GM12865 (cell line): Measurements from ENCODE around the gene PPIA.

ENCODE experiments used
- DNase-seq: peaks from one replicate; pipeline ENCODE4 v3.0.0; 2010; ENCODE audit warnings: low read depth
- H3K4me3 ChIP-seq: 2 replicates; pipeline ENCODE4 v1.5.1; 2011; ENCODE audit warnings: mild to moderate bottlenecking, low read depth, low read length, control low read depth
- CTCF ChIP-seq: IDR thresholded peaks from 2 replicates; pipeline ENCODE4 v1.5.1; 2011; ENCODE audit warnings: low read length, control low read depth, low read depth, inconsistent platforms; ENCODE audit not compliant: insufficient read depth; ENCODE audit errors: missing control alignments

Gene PPIA

GRCh38 chr7:44752822-44753221 is 43.7 kb upstream of the PPIA start:
- DNase-seq: no peak
- TF ChIP-seq CTCF: no peak
- H3K4me3 ChIP-seq: no peak overlapping the region

- TF ChIP-seq CTCF: no peak
- no peak for DNase-seq
- H3K4me3 ChIP-seq: no peak overlapping the region
Observed at GRCh38 chr7:44754802-44755697, 41.4 kb upstream of the PPIA start.

GRCh38 chr7:44755698-44756627 is 40.5 kb upstream of the PPIA start:
- no peak for TF ChIP-seq CTCF
- no peak for DNase-seq
- no peak overlapping the region for H3K4me3 ChIP-seq

GRCh38 chr7:44756904-44757303 is 39.6 kb upstream of the PPIA start:
- H3K4me3 ChIP-seq: no peak overlapping the region
- TF ChIP-seq CTCF: no peak
- DNase-seq: no peak

- TF ChIP-seq CTCF: no peak
- no peak for DNase-seq
Observed at GRCh38 chr7:44757311-44757710, 39.2 kb upstream of the PPIA start.

GRCh38 chr7:44757739-44758138 is 38.7 kb upstream of the PPIA start:
- no peak for DNase-seq
- H3K4me3 ChIP-seq: no peak overlapping the region
- no peak for TF ChIP-seq CTCF

More at GRCh38 chr7:44757311-44757710, 39.2 kb upstream of the PPIA start:
- H3K4me3 ChIP-seq: no peak overlapping the region
